22Rv1 (cell line): ENCODE measurements around the gene HSDL2.

ENCODE experiments used
- H3K27ac ChIP-seq: fragments of 450-650 bp; 2 replicates; pipeline ENCODE4 v1.5.1; 2017
- CTCF ChIP-seq: fragments of 450-650 bp; IDR thresholded peaks from 2 replicates; pipeline ENCODE4 v1.5.1; 2017; ENCODE audit warnings: mild to moderate bottlenecking
- ZFX ChIP-seq: fragments of 450-650 bp; IDR thresholded peaks from 2 replicates; pipeline ENCODE4 v1.6.1; 2017; ENCODE audit warnings: antibody characterized with exemption, borderline replicate concordance

HSDL2 gene

GRCh38 chr9:112501287-112501686, 121.4 kb downstream of the HSDL2 start:
- TF ChIP-seq ZFX (no peak), CTCF (no peak)
- H3K27ac ChIP-seq = no peak overlapping the region

GRCh38 chr9:112502175-112502946, 122.5 kb downstream of the HSDL2 start:
- TF ChIP-seq CTCF (no peak), ZFX (no peak)
- H3K27ac ChIP-seq = no peak overlapping the region

GRCh38 chr9:112503170-112503569, 123.3 kb downstream of the HSDL2 start:
- no peak overlapping the region for H3K27ac ChIP-seq
- TF ChIP-seq ZFX (no peak), CTCF (no peak)

- H3K27ac ChIP-seq = no peak overlapping the region
- TF ChIP-seq CTCF = no peak
- no peak for TF ChIP-seq ZFX
Observed at GRCh38 chr9:112505086-112505485, 125.2 kb downstream of the HSDL2 start.

DNA sequence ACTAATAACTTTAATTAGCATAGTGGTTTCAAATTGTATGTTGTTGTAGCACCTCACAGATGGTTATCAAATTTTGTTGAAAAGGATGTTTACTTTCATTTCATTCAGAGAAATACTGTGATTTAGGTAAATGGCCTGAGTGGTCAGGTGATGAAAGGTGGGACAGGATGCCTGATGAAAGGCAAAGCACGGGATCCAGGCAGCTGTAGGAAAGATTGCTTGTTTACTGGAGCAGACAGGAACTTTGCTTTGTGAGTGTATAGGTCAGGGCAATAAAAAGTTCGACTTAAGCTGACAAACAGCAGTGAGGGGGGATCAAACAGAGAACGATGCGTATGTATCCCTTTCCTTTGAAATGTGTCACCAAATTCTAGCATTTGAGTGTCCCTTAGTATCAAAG, 125.7 kb downstream of the HSDL2 start:
- no peak overlapping the region for H3K27ac ChIP-seq
- TF ChIP-seq CTCF (no peak), ZFX (no peak)

- H3K27ac ChIP-seq = no peak overlapping the region
- TF ChIP-seq CTCF = no peak
- TF ChIP-seq ZFX = no peak
Observed at GRCh38 chr9:112506571-112506970, 126.7 kb downstream of the HSDL2 start.

DNA sequence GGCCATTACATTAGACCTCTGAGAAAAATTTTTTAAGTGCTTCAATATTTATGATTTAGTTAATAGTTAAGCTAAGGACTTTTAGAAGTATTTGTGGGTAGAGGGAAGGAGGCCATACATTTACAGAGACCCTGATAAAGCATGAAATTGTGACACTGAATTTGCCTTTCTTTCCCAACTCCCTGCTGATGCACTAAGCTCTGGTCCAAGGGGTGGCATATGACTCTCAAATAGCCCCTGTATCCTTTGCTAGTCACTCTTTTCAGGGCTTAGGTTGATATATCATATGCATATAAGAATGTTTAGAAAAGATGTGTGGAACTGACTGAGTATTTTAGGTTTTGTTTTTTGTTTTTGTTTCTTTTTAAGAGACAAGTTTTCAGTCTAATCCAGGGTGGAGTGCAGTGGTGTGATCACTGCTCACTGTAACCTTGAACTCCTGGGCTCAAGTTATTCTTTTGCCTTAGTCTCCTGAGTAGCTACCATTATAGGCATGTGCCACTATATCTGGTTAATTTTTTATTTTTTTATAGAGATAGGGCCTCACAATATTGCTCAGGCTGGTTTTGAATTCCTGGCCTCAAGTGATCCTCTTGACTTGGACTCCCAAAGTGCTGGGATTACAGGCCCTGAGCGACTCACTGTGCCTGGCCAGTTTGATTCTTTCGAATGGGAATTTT, 127.2 kb downstream of the HSDL2 start:
- TF ChIP-seq CTCF = no peak
- no peak for TF ChIP-seq ZFX

More for the DNA sequence above, 127.2 kb downstream of the HSDL2 start:
- H3K27ac ChIP-seq = no peak overlapping the region
